ENCODE measurements around the gene IFI30. TPM values are rescaled to one million over a fixed set of nuclear protein-coding genes. Genes with fewer than 3 reads are reported as not detected.

The IFI30 gene
- total RNA-seq, 4 donors from 2014 or later: 11.3 to 90.5 (median 25.7) TPM

GRCh38 chr19:18174983-18175382, 1.4 kb downstream of the IFI30 start:
- Histone ChIP-seq H3K9me3 (no peaks in the 10 kb centered on the region), H3K4me3 (peak overlapping the region in 3 of 4 donors; percentile 62 to 74 (median 71)), H3K36me3 (peaks cover 0 to 14% (median 0%) of the 10 kb centered on the region in 3 donors), H3K27ac (no peak overlapping the region), H3K4me1 (peaks cover 7 to 39% (median 14%) of the 10 kb centered on the region in 3 donors), H3K27me3 (no peaks in the 10 kb centered on the region)
- DNase-seq: no peak
- no peak for TF ChIP-seq CTCF (IDR thresholded peaks at IDR 0.05)
- TF ChIP-seq POLR2A (IDR thresholded peaks at IDR 0.05): no peak
- intact Hi-C loops (cut with DNase I): no loop called here
- 63 to 89% methylated on average over 8 to 11 of the region's 11 CpGs for WGBS, 2 donors

GRCh38 chr19:18176367-18177310, 3.0 kb downstream of the IFI30 start:
- intact Hi-C loops (cut with DNase I): no loop called here
- peaks cover 0 to 14% (median 0%) of the 10 kb centered on the region in 3 donors for H3K36me3 ChIP-seq
- no peak overlapping the region for H3K4me3 ChIP-seq
- peaks cover 7 to 39% (median 14%) of the 10 kb centered on the region in 3 donors for H3K4me1 ChIP-seq
- no peak overlapping the region for H3K27ac ChIP-seq
- WGBS, 2 donors: 63 to 80% methylated on average over 3 to 10 of the region's 19 CpGs
- TF ChIP-seq CTCF (IDR thresholded peaks at IDR 0.05) (no peak), POLR2A (IDR thresholded peaks at IDR 0.05) (no peak)
- no peaks in the 10 kb centered on the region for H3K27me3 ChIP-seq
- no peaks in the 10 kb centered on the region for H3K9me3 ChIP-seq
- DNase-seq: no peak

- no peaks in the 10 kb centered on the region for H3K9me3 ChIP-seq
- WGBS, 2 donors: 81 to 90% methylated on average over 5 of the region's 5 CpGs
- H3K4me1 ChIP-seq: peaks cover 0 to 8% (median 2%) of the 10 kb centered on the region in 3 donors
- no peak overlapping the region for H3K27ac ChIP-seq
- intact Hi-C loops (cut with DNase I): no loop called here
- H3K36me3 ChIP-seq: peaks cover 0 to 14% (median 0%) of the 10 kb centered on the region in 3 donors
- DNase-seq: no peak
- no peak overlapping the region for H3K4me3 ChIP-seq
- H3K27me3 ChIP-seq: no peaks in the 10 kb centered on the region
- TF ChIP-seq CTCF (IDR thresholded peaks at IDR 0.05): no peak
- no peak for TF ChIP-seq POLR2A (IDR thresholded peaks at IDR 0.05)
Measured at GRCh38 chr19:18179957-18180356, 6.3 kb downstream of the IFI30 start.

GRCh38 chr19:18183529-18183928, 9.9 kb downstream of the IFI30 start:
- intact Hi-C loops (cut with DNase I): no loop called here
- Histone ChIP-seq H3K27ac (no peak overlapping the region), H3K4me1 (no peaks in the 10 kb centered on the region), H3K4me3 (no peak overlapping the region), H3K9me3 (no peaks in the 10 kb centered on the region), H3K27me3 (no peaks in the 10 kb centered on the region), H3K36me3 (no peaks in the 10 kb centered on the region)
- TF ChIP-seq POLR2A (IDR thresholded peaks at IDR 0.05): no peak
- TF ChIP-seq CTCF (IDR thresholded peaks at IDR 0.05): no peak
- no peak for DNase-seq

- no peak for TF ChIP-seq POLR2A (IDR thresholded peaks at IDR 0.05)
- no peak for TF ChIP-seq CTCF (IDR thresholded peaks at IDR 0.05)
- Histone ChIP-seq H3K27me3 (no peaks in the 10 kb centered on the region), H3K4me3 (no peak overlapping the region), H3K4me1 (no peaks in the 10 kb centered on the region), H3K36me3 (no peaks in the 10 kb centered on the region), H3K27ac (no peak overlapping the region), H3K9me3 (no peaks in the 10 kb centered on the region)
- 67 to 77% methylated on average over 5 to 6 of the region's 6 CpGs for WGBS, 2 donors
- DNase-seq: no peak
- intact Hi-C loops (cut with DNase I): no loop called here
Measured at GRCh38 chr19:18185538-18185937, 11.9 kb downstream of the IFI30 start.

Measured in esophagus squamous epithelium (tissue), 5 donors.